Stimulated activated naive B cell treated with anti-CD40 and anti-IgM and Interleukin-4, amounts not matched to agents 10 μg/mL and 1 μg/mL and 100 μg/mL, for 72 hours (primary cell): ENCODE results near the gene BAX.

Experiments
- ATAC-seq, 2 donors: fragments of 150-1000 bp; cut with Tn5 transposase; replicated peaks; 2 replicates each; pipeline ENCODE4 v1.10.0; 2021; ENCODE audit warnings: moderate library complexity in 1 of 2
- DNase-seq: peaks from one replicate; pipeline ENCODE4 v3.0.0; 2021
- H3K27ac Mint-ChIP-seq: one replicate; pipeline ENCODE4 v1.8.0; 2022; ENCODE audit warnings: mild to moderate bottlenecking, mixed read lengths
- H3K27me3 Mint-ChIP-seq, 2 donors: one replicate each; pipeline ENCODE4 v1.8.0; 2022; ENCODE audit warnings: mixed read lengths in 2 of 2
- H3K36me3 Mint-ChIP-seq, 2 donors: one replicate each; pipeline ENCODE4 v1.8.0; 2022; ENCODE audit warnings: mixed read lengths in 2 of 2, mild to moderate bottlenecking in 1 of 2
- H3K4me1 Mint-ChIP-seq, 2 donors: one replicate each; pipeline ENCODE4 v1.8.0; 2022; ENCODE audit warnings: mixed read lengths in 2 of 2, mild to moderate bottlenecking in 1 of 2
- H3K4me3 Mint-ChIP-seq, 2 donors: one replicate each; pipeline ENCODE4 v1.8.0; 2022; ENCODE audit warnings: mild to moderate bottlenecking in 2 of 2, mixed read lengths in 2 of 2, moderate library complexity in 1 of 2
- H3K9me3 Mint-ChIP-seq, 2 donors: one replicate each; pipeline ENCODE4 v1.8.0; 2022; ENCODE audit warnings: mixed read lengths in 2 of 2, mild to moderate bottlenecking in 1 of 2

Gene BAX

GRCh38 chr19:48962029-48962848, 7.6 kb downstream of the BAX start:
- Mint-ChIP-seq H3K4me3 (peak overlapping the region; percentile 99), H3K36me3 (peaks cover 44 to 62% of the 10 kb centered on the region in 2 donors), H3K27me3 (no peaks in the 10 kb centered on the region), H3K27ac (peak overlapping the region; percentile 99), H3K9me3 (peaks cover 0 to 5% of the 10 kb centered on the region in 2 donors), H3K4me1 (peaks cover 45 to 77% of the 10 kb centered on the region in 2 donors)
- peak; percentile 62 for DNase-seq
- peak; percentile 49 to 56 for ATAC-seq

- H3K27ac Mint-ChIP-seq = peak overlapping the region; percentile 99
Observed at GRCh38 chr19:48962849-48963165, 8.1 kb downstream of the BAX start.

GRCh38 chr19:48963371-48964204, 8.9 kb downstream of the BAX start:
- peak; percentile 62 for DNase-seq
- peak; percentile 28 to 29 for ATAC-seq
- no peaks in the 10 kb centered on the region for H3K27me3 Mint-ChIP-seq
- H3K27ac Mint-ChIP-seq = peak overlapping the region; percentile 99
- H3K4me3 Mint-ChIP-seq = peak overlapping the region; percentile 99
- peaks cover 47 to 62% of the 10 kb centered on the region in 2 donors for H3K36me3 Mint-ChIP-seq
- H3K9me3 Mint-ChIP-seq = peaks cover 0 to 5% of the 10 kb centered on the region in 2 donors
- peaks cover 57 to 84% of the 10 kb centered on the region in 2 donors for H3K4me1 Mint-ChIP-seq

More at GRCh38 chr19:48962849-48963165, 8.1 kb downstream of the BAX start:
- DNase-seq (no peak), ATAC-seq (no peak)
- peaks cover 49 to 63% of the 10 kb centered on the region in 2 donors for H3K36me3 Mint-ChIP-seq
- H3K4me1 Mint-ChIP-seq = peaks cover 50 to 79% of the 10 kb centered on the region in 2 donors
- peak overlapping the region; percentile 99 for H3K4me3 Mint-ChIP-seq
- no peaks in the 10 kb centered on the region for H3K27me3 Mint-ChIP-seq
- peaks cover 0 to 5% of the 10 kb centered on the region in 2 donors for H3K9me3 Mint-ChIP-seq

- H3K4me3 Mint-ChIP-seq = peak overlapping the region; percentile 99
- ATAC-seq (no peak), DNase-seq (no peak)
- peaks cover 55 to 82% of the 10 kb centered on the region in 2 donors for H3K4me1 Mint-ChIP-seq
- H3K27ac Mint-ChIP-seq = peak overlapping the region; percentile 99
- peaks cover 50 to 62% of the 10 kb centered on the region in 2 donors for H3K36me3 Mint-ChIP-seq
- H3K27me3 Mint-ChIP-seq = no peaks in the 10 kb centered on the region
- H3K9me3 Mint-ChIP-seq = peaks cover 0 to 5% of the 10 kb centered on the region in 2 donors
Observed at GRCh38 chr19:48964205-48965039, 9.7 kb downstream of the BAX start.

GRCh38 chr19:48965040-48965805, 10.5 kb downstream of the BAX start, which contains the start of gene FTL:
TSS of gene FTL (plus strand) at chr19:48965309. CDS start at chr19:48965508, 199 bp downstream.
- peaks cover 53 to 67% of the 10 kb centered on the region in 2 donors for H3K36me3 Mint-ChIP-seq
- H3K4me1 Mint-ChIP-seq = peaks cover 55 to 83% of the 10 kb centered on the region in 2 donors
- H3K9me3 Mint-ChIP-seq = peaks cover 0 to 5% of the 10 kb centered on the region in 2 donors
- H3K27me3 Mint-ChIP-seq = no peaks in the 10 kb centered on the region
- H3K4me3 Mint-ChIP-seq = peak within 1 kb of the TSS; percentile 99
- peak; percentile 93 for DNase-seq
- peak within 1 kb of the TSS; percentile 99 for H3K27ac Mint-ChIP-seq
- peak; percentile 74 to 75 for ATAC-seq

GRCh38 chr19:48965806-48966540, 11.3 kb downstream of the BAX start:
- ATAC-seq (peak; percentile 55 to 59), DNase-seq (peak; percentile 81)
- Mint-ChIP-seq H3K27me3 (no peaks in the 10 kb centered on the region), H3K4me3 (peak overlapping the region; percentile 99), H3K4me1 (peaks cover 56 to 88% of the 10 kb centered on the region in 2 donors), H3K36me3 (peaks cover 54 to 63% of the 10 kb centered on the region in 2 donors), H3K27ac (peak overlapping the region; percentile 99), H3K9me3 (peaks cover 0 to 4% of the 10 kb centered on the region in 2 donors)

- Mint-ChIP-seq H3K4me1 (peaks cover 54 to 82% of the 10 kb centered on the region in 2 donors), H3K4me3 (peak overlapping the region; percentile 99), H3K27me3 (no peaks in the 10 kb centered on the region), H3K27ac (peak overlapping the region; percentile 99), H3K9me3 (peaks cover 0 to 3% of the 10 kb centered on the region in 2 donors), H3K36me3 (peaks cover 51 to 58% of the 10 kb centered on the region in 2 donors)
- ATAC-seq (no peak), DNase-seq (no peak)
Observed at GRCh38 chr19:48966541-48967345, 12.1 kb downstream of the BAX start.

GRCh38 chr19:48967346-48968178, 12.9 kb downstream of the BAX start:
- peaks cover 47 to 52% of the 10 kb centered on the region in 2 donors for H3K36me3 Mint-ChIP-seq
- DNase-seq (no peak), ATAC-seq (no peak)
- peak overlapping the region; percentile 99 for H3K27ac Mint-ChIP-seq
- H3K4me1 Mint-ChIP-seq = peaks cover 46 to 74% of the 10 kb centered on the region in 2 donors
- no peaks in the 10 kb centered on the region for H3K27me3 Mint-ChIP-seq
- peaks cover 0 to 3% of the 10 kb centered on the region in 2 donors for H3K9me3 Mint-ChIP-seq
- peak overlapping the region; percentile 99 for H3K4me3 Mint-ChIP-seq

- peaks cover 51 to 57% of the 10 kb centered on the region in 2 donors for H3K36me3 Mint-ChIP-seq
- ATAC-seq (no peak), DNase-seq (no peak)
- peak overlapping the region in 1 of 2 donors; percentile 14 for H3K4me3 Mint-ChIP-seq
- no peaks in the 10 kb centered on the region for H3K27me3 Mint-ChIP-seq
- H3K27ac Mint-ChIP-seq = peak overlapping the region; percentile 99
- H3K4me1 Mint-ChIP-seq = peaks cover 42 to 68% of the 10 kb centered on the region in 2 donors
- H3K9me3 Mint-ChIP-seq = peaks cover 0 to 3% of the 10 kb centered on the region in 2 donors
Observed at GRCh38 chr19:48968179-48968661, 13.5 kb downstream of the BAX start.

GRCh38 chr19:48968813-48969218, 14.1 kb downstream of the BAX start:
- no peak for ATAC-seq
- Mint-ChIP-seq H3K9me3 (peaks cover 0 to 3% of the 10 kb centered on the region in 2 donors), H3K27ac (peak overlapping the region; percentile 47), H3K36me3 (peaks cover 51 to 57% of the 10 kb centered on the region in 2 donors), H3K27me3 (no peaks in the 10 kb centered on the region), H3K4me1 (peaks cover 38 to 62% of the 10 kb centered on the region in 2 donors), H3K4me3 (no peak overlapping the region)
- no peak for DNase-seq
